SK-N-SH treated with all-trans-retinoic acid at 6 μM for 48 hours (cell line): ENCODE results near the gene GRAP.

Source experiments
- ARNTL ChIP-seq: fragments of 450-650 bp; formaldehyde crosslinking; IDR thresholded peaks from 2 replicates; pipeline ENCODE4 v1.5.0; 2020; ENCODE audit warnings: low read depth, mild to moderate bottlenecking, moderate library complexity, borderline replicate concordance
- CREB5 ChIP-seq: fragments of 250-450 bp; sonication (Bioruptor Pico); IDR thresholded peaks from 2 replicates; pipeline ENCODE4 v1.5.1; 2020; ENCODE audit warnings: low read depth, mild to moderate bottlenecking, moderate library complexity
- CSRNP3 ChIP-seq: fragments of 250-450 bp; sonication (Bioruptor Pico); IDR thresholded peaks from 2 replicates; pipeline ENCODE4 v1.5.1; 2021; ENCODE audit warnings: mild to moderate bottlenecking, moderate library complexity
- ESRRG ChIP-seq: fragments of 250-450 bp; sonication (Bioruptor Pico); IDR thresholded peaks from 2 replicates; pipeline ENCODE4 v1.6.1; 2021; ENCODE audit warnings: mild to moderate bottlenecking
- OSR1 ChIP-seq: fragments of 250-450 bp; sonication (Bioruptor Pico); IDR thresholded peaks from 2 replicates; pipeline ENCODE4 v1.8.0; 2022; ENCODE audit warnings: moderate library complexity, mild to moderate bottlenecking, inconsistent platforms
- PATZ1 ChIP-seq: fragments of 250-450 bp; sonication (Bioruptor Pico); IDR thresholded peaks from 2 replicates; pipeline ENCODE4 v1.8.0; 2020; ENCODE audit warnings: mild to moderate bottlenecking, moderate library complexity, borderline replicate concordance
- RARB ChIP-seq: fragments of 250-450 bp; sonication (Bioruptor Pico); IDR thresholded peaks from 2 replicates; pipeline ENCODE4 v1.8.0; 2021; ENCODE audit warnings: mild to moderate bottlenecking, moderate library complexity
- ZNF70 ChIP-seq: fragments of 450-650 bp; formaldehyde crosslinking; IDR thresholded peaks from 2 replicates; pipeline ENCODE4 v1.5.0; 2020; ENCODE audit warnings: mild to moderate bottlenecking, moderate library complexity

GRCh38 chr17:18977646-18978045 lies 69.1 kb downstream of the GRAP start:
- TF ChIP-seq PATZ1 (CRISPR knock-in tag) (no peak), ESRRG (no peak), CREB5 (CRISPR knock-in tag) (no peak), ZNF70 (CRISPR knock-in tag) (no peak), ARNTL (no peak), RARB (no peak), CSRNP3 (CRISPR knock-in tag) (no peak), OSR1 (CRISPR knock-in tag) (no peak)
